NCI-H1436 treated with DMSO at 0.1 percent for 48 hours (cell line): Measurements from ENCODE around the gene RESF1.

Experiments used
- DNase-seq: peaks from one replicate; lab custom pipeline; 2025; lab: John Stamatoyannopoulos, UW

RESF1 gene

GRCh38 chr12:32005496-32006125 lies 46.4 kb downstream of the RESF1 start:
- DNase-seq: no peak
